Astrocyte of the spinal cord (primary cell): ENCODE data around the gene FSIP1.
A peak's percentile ranks its signal among the peaks of the same experiment; 100 is the strongest.

Experiments used
- DNase-seq: peaks from one replicate; pipeline ENCODE4 v3.0.0; 2011; ENCODE audit warnings: low read depth, low spot score
- H3K4me3 ChIP-seq: 2 replicates; pipeline ENCODE4 v1.5.1; 2011; ENCODE audit warnings: low read depth, mild to moderate bottlenecking, low read length, moderate library complexity
- CTCF ChIP-seq: IDR thresholded peaks from 2 replicates; pipeline ENCODE4 v1.5.1; 2012; ENCODE audit warnings: low read depth, mild to moderate bottlenecking, low read length, inconsistent platforms
- in situ Hi-C: cut with HindIII; loops from 2 replicates; pipeline ENCODE4 v1.10.0; 2017; ENCODE audit warnings: low sequenced_read_pairs

Gene FSIP1

GRCh38 chr15:39690881-39691634 lies 91.6 kb downstream of the FSIP1 start:
- TF ChIP-seq CTCF: no peak
- in situ Hi-C loops: no loop called here
- H3K4me3 ChIP-seq: no peak overlapping the region
- no peak for DNase-seq

- DNase-seq: no peak
- no peak for TF ChIP-seq CTCF
- no peak overlapping the region for H3K4me3 ChIP-seq
- in situ Hi-C loops: no loop called here
Observed at GRCh38 chr15:39687965-39688364, 94.7 kb downstream of the FSIP1 start.

- in situ Hi-C loops: no loop called here
- TF ChIP-seq CTCF: peak; percentile 70
Observed at GRCh38 chr15:39685999-39686613, 96.5 kb downstream of the FSIP1 start.

DNA sequence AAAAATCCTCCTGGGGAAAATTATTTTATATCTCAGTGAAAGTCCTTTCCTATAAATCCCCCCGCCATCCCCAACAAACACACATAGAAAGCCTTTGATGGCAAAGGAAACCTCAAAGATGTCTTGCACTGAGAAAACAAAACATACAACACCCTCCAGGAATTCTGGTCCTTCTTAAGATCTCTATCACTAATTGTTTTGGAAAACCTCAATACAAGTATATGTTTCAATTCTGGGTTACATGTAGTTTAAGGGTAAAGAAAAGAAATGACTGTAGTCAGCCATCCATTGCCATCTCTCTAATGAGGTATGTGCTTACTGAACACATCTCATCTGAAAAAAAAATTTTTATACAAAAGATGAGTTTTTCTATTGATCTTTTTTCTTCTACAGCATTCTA lies 97.3 kb downstream of the FSIP1 start:
- TF ChIP-seq CTCF: no peak
- in situ Hi-C loops: no loop called here
- DNase-seq: no peak
- H3K4me3 ChIP-seq: no peak overlapping the region

More at GRCh38 chr15:39685999-39686613, 96.5 kb downstream of the FSIP1 start:
- peak; percentile 64 for DNase-seq
- no peak overlapping the region for H3K4me3 ChIP-seq

- TF ChIP-seq CTCF: no peak
- DNase-seq: no peak
- H3K4me3 ChIP-seq: no peak overlapping the region
- in situ Hi-C loops: no loop called here
Observed at GRCh38 chr15:39684233-39684632, 98.4 kb downstream of the FSIP1 start.

GRCh38 chr15:39682366-39682765 lies 100.3 kb downstream of the FSIP1 start:
- DNase-seq: peak; percentile 27
- in situ Hi-C loops: no loop called here
- no peak for TF ChIP-seq CTCF
- no peak overlapping the region for H3K4me3 ChIP-seq
